Measurements from ENCODE around the gene LSM7.
"Not testable (repeated sequence)": the region's sequence is repeated elsewhere in the genome, so short reads cannot be mapped to it uniquely, and the experiment has no call there.

The LSM7 gene

GRCh38 chr19:2282062-2282861 lies 46.1 kb downstream of the LSM7 start, which contains the start of gene PEAK3:
Gene PEAK3 (minus strand): TSS chr19:2282175. CDS start chr19:2280931, 1,244 bp downstream.
- Histone ChIP-seq H3K14ac (ENCODE audit: low read length) (no peak within 1 kb of the TSS), H4K91ac (ENCODE audit: low read depth, low read length, poor library complexity) (no peak within 1 kb of the TSS), H3K36me3 (replicated peaks in 1 of 2; ENCODE audit: control insufficient read depth in 2 of 2, insufficient read depth in 2 of 2, low read length in 2 of 2) (no peaks in the 10 kb centered on the region), H2AFZ (ENCODE audit: low read length) (peak within 1 kb of the TSS; percentile 84), H3K4me3 (ENCODE audit: low read length in 2 of 2) (peak within 1 kb of the TSS in 1 of 2 donors; percentile 34), H3K23ac (ENCODE audit: low read depth, low read length, poor library complexity) (no peak within 1 kb of the TSS), H3K4me2 (ENCODE audit: insufficient read depth, low read length, poor library complexity, severe bottlenecking) (peak within 1 kb of the TSS; percentile 67), H2BK12ac (ENCODE audit: low read length) (no peak within 1 kb of the TSS), H3K4me1 (ENCODE audit: control insufficient read depth in 2 of 2, insufficient read depth in 1 of 2, low read depth in 1 of 2, low read length in 2 of 2) (peaks cover 3 to 8% of the 10 kb centered on the region in 2 donors), H3K27ac (replicated peaks; ENCODE audit: low read length) (no peak within 1 kb of the TSS), H3K79me1 (ENCODE audit: low read depth, low read length) (peaks cover 1% of the 10 kb centered on the region), H2BK15ac (ENCODE audit: low read length) (no peak within 1 kb of the TSS), H3K4ac (ENCODE audit: low read length) (no peak within 1 kb of the TSS), H2AK5ac (ENCODE audit: low read depth, low read length) (peak within 1 kb of the TSS; percentile 76), H3K9ac (ENCODE audit: low read depth, low read length, poor library complexity) (peak within 1 kb of the TSS; percentile 44), H4K8ac (ENCODE audit: low read depth, low read length) (peak within 1 kb of the TSS; percentile 17), H3K27me3 (ENCODE audit: control insufficient read depth in 3 of 3, insufficient read depth in 3 of 3, low read depth in 1 of 3, low read length in 3 of 3) (peaks cover 0 to 26% (median 0%) of the 10 kb centered on the region in 3 experiments), H2BK5ac (ENCODE audit: low read length) (peak within 1 kb of the TSS; percentile 48), H3K18ac (ENCODE audit: low read length) (peak within 1 kb of the TSS; percentile 71), H2BK120ac (ENCODE audit: low read depth, low read length) (no peak within 1 kb of the TSS), H3K9me3 (replicated peaks in 1 of 2; ENCODE audit: control insufficient read depth in 2 of 2, insufficient read depth in 1 of 2, low read depth in 1 of 2, low read length in 2 of 2) (no peaks in the 10 kb centered on the region)
- WGBS, 2 donors (ENCODE audit: extremely low coverage in 2 of 2, insufficient read length in 2 of 2, insufficient replicate concordance in 1 of 2), result no CpG with 5 or more reads among the region's 41 CpGs
- no peak for DNase-seq (ENCODE audit: low spot score)

DNA sequence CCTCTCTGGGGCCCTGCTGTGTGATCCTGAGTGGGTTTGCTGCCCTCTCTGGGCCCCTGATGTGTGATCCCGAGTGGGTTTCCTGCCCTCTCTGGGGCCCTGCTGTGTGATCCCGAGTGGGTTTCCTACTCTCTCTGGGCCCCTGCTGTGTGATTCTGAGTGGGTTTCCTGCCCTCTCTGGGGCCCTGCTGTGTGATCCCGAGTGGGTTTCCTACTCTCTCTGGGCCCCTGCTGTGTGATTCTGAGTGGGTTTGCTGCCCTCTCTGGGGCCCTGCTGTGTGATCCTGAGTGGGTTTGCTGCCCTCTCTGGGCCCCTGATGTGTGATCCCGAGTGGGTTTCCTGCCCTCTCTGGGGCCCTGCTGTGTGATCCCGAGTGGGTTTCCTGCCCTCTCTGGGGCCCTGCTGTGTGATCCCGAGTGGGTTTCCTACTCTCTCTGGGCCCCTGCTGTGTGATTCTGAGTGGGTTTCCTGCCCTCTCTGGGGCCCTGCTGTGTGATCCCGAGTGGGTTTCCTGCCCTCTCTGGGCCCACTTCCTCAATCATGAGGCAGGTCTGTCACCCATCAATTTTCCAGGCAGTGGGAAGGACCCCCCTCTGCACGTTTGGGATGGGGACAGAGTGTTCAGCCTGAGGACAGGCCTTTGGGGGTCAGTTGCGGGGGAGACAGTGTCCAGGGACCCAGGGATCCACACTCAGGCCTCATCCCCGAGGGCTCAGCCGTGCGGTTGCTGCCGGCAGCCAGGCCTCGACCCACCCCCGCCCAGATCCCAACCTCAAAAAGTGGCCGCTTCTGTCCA lies 46.9 kb downstream of the LSM7 start:
- WGBS, 2 donors (ENCODE audit: extremely low coverage in 2 of 2, insufficient read length in 2 of 2, insufficient replicate concordance in 1 of 2), result no CpG with 5 or more reads among the region's 16 CpGs
- H2AFZ ChIP-seq (ENCODE audit: low read length), result peak overlapping the region; percentile 84
- not testable (repeated sequence) for H3K4me1 ChIP-seq (ENCODE audit: control insufficient read depth in 2 of 2, insufficient read depth in 1 of 2, low read depth in 1 of 2, low read length in 2 of 2); H3K27ac ChIP-seq (replicated peaks; ENCODE audit: low read length); H3K4ac ChIP-seq (ENCODE audit: low read length); DNase-seq (ENCODE audit: low spot score); H2BK12ac ChIP-seq (ENCODE audit: low read length); H4K8ac ChIP-seq (ENCODE audit: low read depth, low read length); H3K36me3 ChIP-seq (replicated peaks in 1 of 2; ENCODE audit: control insufficient read depth in 2 of 2, insufficient read depth in 2 of 2, low read length in 2 of 2); H3K23ac ChIP-seq (ENCODE audit: low read depth, low read length, poor library complexity); H2BK15ac ChIP-seq (ENCODE audit: low read length); H3K9me3 ChIP-seq (replicated peaks in 1 of 2; ENCODE audit: control insufficient read depth in 2 of 2, insufficient read depth in 1 of 2, low read depth in 1 of 2, low read length in 2 of 2); H3K9ac ChIP-seq (ENCODE audit: low read depth, low read length, poor library complexity); H2BK120ac ChIP-seq (ENCODE audit: low read depth, low read length); H4K91ac ChIP-seq (ENCODE audit: low read depth, low read length, poor library complexity); H3K14ac ChIP-seq (ENCODE audit: low read length); H3K79me1 ChIP-seq (ENCODE audit: low read depth, low read length)
- peak overlapping the region; percentile 76 for H2AK5ac ChIP-seq (ENCODE audit: low read depth, low read length)
- H3K18ac ChIP-seq (ENCODE audit: low read length), result peak overlapping the region; percentile 71
- H3K4me2 ChIP-seq (ENCODE audit: insufficient read depth, low read length, poor library complexity, severe bottlenecking), result peak overlapping the region; percentile 67
- peaks cover 0 to 21% (median 0%) of the 10 kb centered on the region in 3 experiments for H3K27me3 ChIP-seq (ENCODE audit: control insufficient read depth in 3 of 3, insufficient read depth in 3 of 3, low read depth in 1 of 3, low read length in 3 of 3)
- H2BK5ac ChIP-seq (ENCODE audit: low read length), result peak overlapping the region; percentile 48
- peak overlapping the region in 1 of 2 donors; percentile 34 for H3K4me3 ChIP-seq (ENCODE audit: low read length in 2 of 2)

DNA sequence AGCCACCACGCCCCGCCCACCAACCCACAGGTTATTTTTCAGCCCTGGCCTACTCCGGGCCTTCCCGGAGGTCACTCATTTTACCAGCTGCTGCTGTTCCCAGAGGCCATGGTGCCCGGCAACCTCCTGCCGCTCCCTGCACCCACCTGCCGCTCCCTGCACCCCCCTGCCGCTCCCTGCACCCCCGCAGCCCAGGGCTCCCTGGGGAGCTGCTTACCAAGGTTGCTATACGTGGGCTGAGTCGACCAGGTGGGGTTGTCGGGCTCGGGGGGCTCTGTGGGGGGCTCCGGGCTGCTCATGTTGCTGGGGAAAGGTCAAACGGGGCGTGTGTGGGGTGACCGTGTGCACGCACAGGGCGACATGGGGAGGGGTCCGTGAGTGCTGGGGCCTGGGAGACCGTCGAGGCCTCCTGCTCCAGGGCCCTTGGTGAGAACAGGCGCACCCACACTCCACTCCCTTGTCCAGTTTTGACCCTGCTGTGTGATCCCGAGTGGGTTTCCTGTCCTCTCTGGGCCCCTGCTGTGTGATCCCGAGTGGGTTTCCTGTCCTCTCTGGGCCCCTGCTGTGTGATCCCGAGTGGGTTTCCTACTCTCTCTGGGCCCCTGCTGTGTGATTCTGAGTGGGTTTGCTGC lies 47.6 kb downstream of the LSM7 start:
- H2BK12ac ChIP-seq (ENCODE audit: low read length), result no peak overlapping the region
- H3K27me3 ChIP-seq (ENCODE audit: control insufficient read depth in 3 of 3, insufficient read depth in 3 of 3, low read depth in 1 of 3, low read length in 3 of 3), result peaks cover 0 to 18% (median 0%) of the 10 kb centered on the region in 3 experiments
- peaks cover 3% of the 10 kb centered on the region for H3K79me1 ChIP-seq (ENCODE audit: low read depth, low read length)
- no peak overlapping the region for H2BK5ac ChIP-seq (ENCODE audit: low read length)
- no peak overlapping the region for H3K27ac ChIP-seq (replicated peaks; ENCODE audit: low read length)
- H4K91ac ChIP-seq (ENCODE audit: low read depth, low read length, poor library complexity), result no peak overlapping the region
- H2BK15ac ChIP-seq (ENCODE audit: low read length), result no peak overlapping the region
- peaks cover 3 to 8% of the 10 kb centered on the region in 2 donors for H3K4me1 ChIP-seq (ENCODE audit: control insufficient read depth in 2 of 2, insufficient read depth in 1 of 2, low read depth in 1 of 2, low read length in 2 of 2)
- H3K4me3 ChIP-seq (ENCODE audit: low read length in 2 of 2), result no peak overlapping the region
- peak overlapping the region; percentile 55 for H3K23ac ChIP-seq (ENCODE audit: low read depth, low read length, poor library complexity)
- no peak overlapping the region for H3K4me2 ChIP-seq (ENCODE audit: insufficient read depth, low read length, poor library complexity, severe bottlenecking)
- no peak overlapping the region for H2AFZ ChIP-seq (ENCODE audit: low read length)
- no peak overlapping the region for H3K4ac ChIP-seq (ENCODE audit: low read length)
- DNase-seq (ENCODE audit: low spot score), result no peak
- no peak overlapping the region for H3K14ac ChIP-seq (ENCODE audit: low read length)
- H3K9ac ChIP-seq (ENCODE audit: low read depth, low read length, poor library complexity), result no peak overlapping the region
- H3K36me3 ChIP-seq (replicated peaks in 1 of 2; ENCODE audit: control insufficient read depth in 2 of 2, insufficient read depth in 2 of 2, low read length in 2 of 2), result no peaks in the 10 kb centered on the region
- WGBS, 2 donors (ENCODE audit: extremely low coverage in 2 of 2, insufficient read length in 2 of 2, insufficient replicate concordance in 1 of 2), result no CpG with 5 or more reads among the region's 26 CpGs
- H4K8ac ChIP-seq (ENCODE audit: low read depth, low read length), result no peak overlapping the region
- no peak overlapping the region for H3K18ac ChIP-seq (ENCODE audit: low read length)
- H2AK5ac ChIP-seq (ENCODE audit: low read depth, low read length), result no peak overlapping the region
- no peak overlapping the region for H2BK120ac ChIP-seq (ENCODE audit: low read depth, low read length)
- H3K9me3 ChIP-seq (replicated peaks in 1 of 2; ENCODE audit: control insufficient read depth in 2 of 2, insufficient read depth in 1 of 2, low read depth in 1 of 2, low read length in 2 of 2), result no peaks in the 10 kb centered on the region

All from neuronal stem cell (in vitro differentiated cells).